Vagina (tissue), 2 donors: ENCODE results near the gene EDN3. TPM values are rescaled to one million over a fixed set of nuclear protein-coding genes. Genes with fewer than 3 reads are reported as not detected.

Experiments used
- DNase-seq, 2 donors: peaks; one replicate each; pipeline ENCODE4 v3.0.0-alpha.2; 2017; ENCODE audit errors: extremely low spot score in 2 of 2
- H3K27ac ChIP-seq: fragments of 200-600 bp; sonication (generic); one replicate; pipeline ENCODE4 v1.5.1; 2019
- H3K27me3 ChIP-seq: fragments of 200-600 bp; sonication (generic); one replicate; pipeline ENCODE4 v1.5.1; 2019
- H3K36me3 ChIP-seq, 2 donors: fragments of 200-600 bp; sonication (generic); one replicate each; pipeline ENCODE4 v1.5.1; 2017 to 2019
- H3K4me1 ChIP-seq: fragments of 200-600 bp; sonication (generic); one replicate; pipeline ENCODE4 v1.5.1; 2019
- H3K4me3 ChIP-seq, 2 donors: fragments of 200-600 bp; sonication (generic); 1 replicate in 1 of 2; 2 replicates in 1 of 2; pipeline ENCODE4 v1.5.1; 2016 to 2019
- H3K9me3 ChIP-seq: fragments of 200-600 bp; sonication (generic); one replicate; pipeline ENCODE4 v1.5.1; 2019
- CTCF ChIP-seq, 3 experiments: fragments of 450-650 bp in 2 of 3; fragments of 200-600 bp in 1 of 3; sonication (generic) in 1 of 3; IDR thresholded peaks; one replicate each; pipeline ENCODE4 v1.5.1; 2017 to 2019; ENCODE audit warnings: antibody characterized with exemption in 3 of 3, mild to moderate bottlenecking in 2 of 3, moderate library complexity in 2 of 3
- POLR2A ChIP-seq, 2 donors: fragments of 450-650 bp; IDR thresholded peaks; one replicate each; pipeline ENCODE4 v1.6.1; 2017; ENCODE audit warnings: antibody characterized with exemption in 2 of 2, mild to moderate bottlenecking in 2 of 2, moderate library complexity in 2 of 2
- POLR2AphosphoS5 ChIP-seq, 2 donors: sonication (generic); formaldehyde crosslinking; IDR thresholded peaks; one replicate each; pipeline ENCODE4 v1.9.0; 2017; ENCODE audit warnings: antibody characterized with exemption in 2 of 2, mild to moderate bottlenecking in 2 of 2, low read depth in 1 of 2; ENCODE audit not compliant: insufficient read depth in 1 of 2
- intact Hi-C: fragments of 100-400 bp; cut with DNase I; formaldehyde crosslinking; loops from one replicate; pipeline ENCODE4 v1.15.1; 2023
- total RNA-seq: library from RNA; depleted of rRNA; stranded (reverse); fragments of >200 nt; gene quantifications from one replicate; pipeline ENCODE4 v1.2.3, GENCODE V29; 2016

The EDN3 gene
- total RNA-seq, 1 donor from 2014 or later = 220 TPM

GRCh38 chr20:59307270-59307669, 6.9 kb downstream of the EDN3 start:
- no peak for DNase-seq
- Histone ChIP-seq H3K27me3 (no peaks in the 10 kb centered on the region), H3K36me3 (no peaks in the 10 kb centered on the region), H3K9me3 (no peaks in the 10 kb centered on the region), H3K4me3 (no peak overlapping the region), H3K4me1 (no peaks in the 10 kb centered on the region), H3K27ac (peak overlapping the region; percentile 13)
- TF ChIP-seq POLR2A (IDR thresholded peaks at IDR 0.05) (no peak), CTCF (IDR thresholded peaks at IDR 0.05) (no peak), POLR2AphosphoS5 (IDR thresholded peaks at IDR 0.05; ENCODE audit: insufficient read depth in 1 of 2, low read depth in 1 of 2) (no peak)
- intact Hi-C loops = no loop called here

DNA sequence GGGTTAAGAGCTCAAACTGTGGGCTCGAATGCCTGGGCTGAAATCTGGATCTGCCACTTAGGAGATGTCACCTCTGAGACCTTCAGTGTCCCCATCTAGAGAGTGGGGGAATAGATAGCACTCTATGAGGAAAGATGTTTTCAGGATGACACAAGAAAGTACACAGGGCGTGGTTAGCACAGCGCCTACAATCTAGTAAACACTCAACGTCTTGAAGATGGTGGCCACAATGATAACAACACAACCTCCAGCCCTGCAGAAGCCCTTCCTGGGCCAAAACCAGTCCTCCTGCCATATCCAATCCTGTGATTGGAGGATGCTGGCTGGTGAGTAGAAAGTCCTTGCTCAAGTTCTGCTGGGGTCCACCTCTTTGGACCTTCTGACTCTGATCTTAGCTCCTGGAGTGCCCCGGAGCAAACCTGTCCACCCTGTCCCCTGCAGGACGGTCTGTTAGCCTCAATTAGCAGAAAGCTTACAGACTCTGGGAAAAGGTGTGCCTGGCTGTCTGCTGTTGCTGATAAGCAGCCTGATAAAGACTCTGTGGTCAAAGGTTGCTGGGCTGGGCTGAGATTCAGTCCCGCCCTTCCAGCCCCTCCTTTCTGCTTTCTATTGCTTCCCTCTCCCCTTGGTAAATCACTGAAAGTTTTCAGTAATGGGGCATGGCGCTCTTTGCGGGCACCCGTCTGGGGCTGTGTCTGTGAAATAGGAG, 8.2 kb downstream of the EDN3 start:
- intact Hi-C loops = no loop called here
- no peaks in the 10 kb centered on the region for H3K4me1 ChIP-seq
- no peak overlapping the region for H3K4me3 ChIP-seq
- H3K27me3 ChIP-seq = no peaks in the 10 kb centered on the region
- no peak overlapping the region for H3K27ac ChIP-seq
- no peaks in the 10 kb centered on the region for H3K9me3 ChIP-seq
- no peak for DNase-seq
- no peaks in the 10 kb centered on the region for H3K36me3 ChIP-seq
- TF ChIP-seq CTCF (IDR thresholded peaks at IDR 0.05) (no peak), POLR2A (IDR thresholded peaks at IDR 0.05) (no peak), POLR2AphosphoS5 (IDR thresholded peaks at IDR 0.05; ENCODE audit: insufficient read depth in 1 of 2, low read depth in 1 of 2) (no peak)

DNA sequence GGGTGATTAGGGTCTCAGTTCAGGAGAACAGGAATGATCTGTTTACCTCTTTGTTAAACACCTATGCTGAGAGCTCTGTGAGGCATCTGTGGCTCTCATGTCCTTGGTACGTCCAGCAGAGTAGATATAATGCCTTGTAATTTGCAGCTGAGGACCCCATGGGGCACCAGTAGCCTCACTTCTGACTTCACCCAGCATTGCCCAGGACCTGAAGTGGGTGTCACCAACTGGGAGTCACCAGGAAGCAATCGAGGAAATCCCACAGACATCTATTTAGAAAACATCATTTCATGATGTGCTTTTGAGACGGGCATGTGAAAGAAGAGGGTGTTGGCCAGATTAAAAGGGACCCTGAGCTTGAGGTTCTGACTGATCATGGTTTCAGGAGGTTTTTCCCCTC, 8.8 kb downstream of the EDN3 start:
- TF ChIP-seq CTCF (IDR thresholded peaks at IDR 0.05) (no peak), POLR2AphosphoS5 (IDR thresholded peaks at IDR 0.05; ENCODE audit: insufficient read depth in 1 of 2, low read depth in 1 of 2) (no peak), POLR2A (IDR thresholded peaks at IDR 0.05) (no peak)
- no peaks in the 10 kb centered on the region for H3K27me3 ChIP-seq
- no peak overlapping the region for H3K4me3 ChIP-seq
- H3K4me1 ChIP-seq = no peaks in the 10 kb centered on the region
- intact Hi-C loops = no loop called here
- DNase-seq = no peak
- H3K27ac ChIP-seq = no peak overlapping the region
- no peaks in the 10 kb centered on the region for H3K36me3 ChIP-seq
- no peaks in the 10 kb centered on the region for H3K9me3 ChIP-seq

- Histone ChIP-seq H3K27ac (no peak overlapping the region), H3K27me3 (no peaks in the 10 kb centered on the region), H3K4me1 (no peaks in the 10 kb centered on the region), H3K4me3 (no peak overlapping the region), H3K36me3 (no peaks in the 10 kb centered on the region), H3K9me3 (no peaks in the 10 kb centered on the region)
- DNase-seq = no peak
- TF ChIP-seq CTCF (IDR thresholded peaks at IDR 0.05) = no peak
- TF ChIP-seq POLR2AphosphoS5 (IDR thresholded peaks at IDR 0.05; ENCODE audit: insufficient read depth in 1 of 2, low read depth in 1 of 2) = peak in 1 of 2 donors; percentile 29
- TF ChIP-seq POLR2A (IDR thresholded peaks at IDR 0.05) = no peak
- intact Hi-C loops = no loop called here
These were observed 14.6 kb downstream of the EDN3 start for GRCh38 chr20:59314997-59315396.

GRCh38 chr20:59316911-59317731, 16.7 kb downstream of the EDN3 start:
- no peak overlapping the region for H3K4me3 ChIP-seq
- H3K27ac ChIP-seq = no peak overlapping the region
- H3K9me3 ChIP-seq = no peaks in the 10 kb centered on the region
- TF ChIP-seq CTCF (IDR thresholded peaks at IDR 0.05) = no peak
- TF ChIP-seq POLR2A (IDR thresholded peaks at IDR 0.05) = no peak
- TF ChIP-seq POLR2AphosphoS5 (IDR thresholded peaks at IDR 0.05; ENCODE audit: insufficient read depth in 1 of 2, low read depth in 1 of 2) = no peak
- H3K4me1 ChIP-seq = no peaks in the 10 kb centered on the region
- peaks cover 0 to 7% of the 10 kb centered on the region in 2 donors for H3K36me3 ChIP-seq
- intact Hi-C loops = no loop called here
- H3K27me3 ChIP-seq = no peaks in the 10 kb centered on the region
- no peak for DNase-seq
